SK-N-SH treated with all-trans-retinoic acid at 6 μM for 48 hours (cell line): ENCODE data around the gene AQP10.

Experiments used
- ATAC-seq: fragments of 200-7000 bp; cut with Tn5 transposase; 3 replicates; pipeline ENCODE4 v1.9.1; 2020; ENCODE audit warnings: mild to moderate bottlenecking, moderate library complexity
- ARNTL ChIP-seq: fragments of 450-650 bp; formaldehyde crosslinking; IDR thresholded peaks from 2 replicates; pipeline ENCODE4 v1.5.0; 2020; ENCODE audit warnings: low read depth, mild to moderate bottlenecking, moderate library complexity, borderline replicate concordance
- CREB5 ChIP-seq: fragments of 250-450 bp; sonication (Bioruptor Pico); IDR thresholded peaks from 2 replicates; pipeline ENCODE4 v1.5.1; 2020; ENCODE audit warnings: low read depth, mild to moderate bottlenecking, moderate library complexity
- CSRNP3 ChIP-seq: fragments of 250-450 bp; sonication (Bioruptor Pico); IDR thresholded peaks from 2 replicates; pipeline ENCODE4 v1.5.1; 2021; ENCODE audit warnings: mild to moderate bottlenecking, moderate library complexity
- ESRRG ChIP-seq: fragments of 250-450 bp; sonication (Bioruptor Pico); IDR thresholded peaks from 2 replicates; pipeline ENCODE4 v1.6.1; 2021; ENCODE audit warnings: mild to moderate bottlenecking
- GLIS3 ChIP-seq: fragments of 250-450 bp; sonication (Bioruptor Pico); IDR thresholded peaks from 2 replicates; pipeline ENCODE4 v1.5.0; 2020; ENCODE audit warnings: mild to moderate bottlenecking, moderate library complexity
- ISL1 ChIP-seq: fragments of 250-450 bp; sonication (Bioruptor Pico); IDR thresholded peaks from 2 replicates; pipeline ENCODE4 v2.1.2; 2022; ENCODE audit warnings: mild to moderate bottlenecking, moderate library complexity
- OSR1 ChIP-seq: fragments of 250-450 bp; sonication (Bioruptor Pico); IDR thresholded peaks from 2 replicates; pipeline ENCODE4 v1.8.0; 2022; ENCODE audit warnings: moderate library complexity, mild to moderate bottlenecking, inconsistent platforms
- PATZ1 ChIP-seq: fragments of 250-450 bp; sonication (Bioruptor Pico); IDR thresholded peaks from 2 replicates; pipeline ENCODE4 v1.8.0; 2020; ENCODE audit warnings: mild to moderate bottlenecking, moderate library complexity, borderline replicate concordance
- POU6F1 ChIP-seq: fragments of 250-450 bp; sonication (Bioruptor Pico); IDR thresholded peaks from 2 replicates; pipeline ENCODE4 v1.8.0; 2021; ENCODE audit warnings: low read depth, mild to moderate bottlenecking, moderate library complexity, borderline replicate concordance
- PPARA ChIP-seq: fragments of 250-450 bp; sonication (Bioruptor Pico); IDR thresholded peaks from 2 replicates; pipeline ENCODE4 v1.5.0; 2020; ENCODE audit warnings: mild to moderate bottlenecking, borderline replicate concordance
- SNAI2 ChIP-seq: fragments of 250-450 bp; sonication (Bioruptor Pico); IDR thresholded peaks from 2 replicates; pipeline ENCODE4 v1.5.0; 2020; ENCODE audit warnings: mild to moderate bottlenecking, moderate library complexity
- TCF4 ChIP-seq: fragments of 250-450 bp; sonication (Bioruptor Pico); IDR thresholded peaks from 2 replicates; pipeline ENCODE4 v1.8.0; 2021; ENCODE audit warnings: mild to moderate bottlenecking, moderate library complexity, borderline replicate concordance
- TOX ChIP-seq: fragments of 250-450 bp; sonication (Bioruptor Pico); IDR thresholded peaks from 2 replicates; pipeline ENCODE4 v1.8.0; 2021; ENCODE audit warnings: mild to moderate bottlenecking, moderate library complexity, borderline replicate concordance
- TSHZ2 ChIP-seq: fragments of 250-450 bp; sonication (Bioruptor Pico); IDR thresholded peaks from 2 replicates; pipeline ENCODE4 v1.5.0; 2020; ENCODE audit warnings: mild to moderate bottlenecking, moderate library complexity
- ZFP3 ChIP-seq: fragments of 250-450 bp; sonication (Bioruptor Pico); IDR thresholded peaks from 2 replicates; pipeline ENCODE4 v1.5.0; 2020; ENCODE audit warnings: mild to moderate bottlenecking, moderate library complexity
- ZNF565 ChIP-seq: fragments of 450-650 bp; formaldehyde crosslinking; conservative IDR thresholded peaks from 2 replicates; pipeline ENCODE4 v1.5.0; 2020; ENCODE audit warnings: low read depth, mild to moderate bottlenecking, moderate library complexity
- ZNF70 ChIP-seq: fragments of 450-650 bp; formaldehyde crosslinking; IDR thresholded peaks from 2 replicates; pipeline ENCODE4 v1.5.0; 2020; ENCODE audit warnings: mild to moderate bottlenecking, moderate library complexity
- ZNF8 ChIP-seq: fragments of 450-650 bp; formaldehyde crosslinking; IDR thresholded peaks from 2 replicates; pipeline ENCODE4 v1.5.0; 2020; ENCODE audit warnings: mild to moderate bottlenecking, moderate library complexity

Gene AQP10

GRCh38 chr1:154347961-154348360 is 27.1 kb downstream of the AQP10 start:
- ATAC-seq, result no peak
- no peak for TF ChIP-seq CSRNP3 (CRISPR knock-in tag)
- TF ChIP-seq TOX, result no peak
- TF ChIP-seq PPARA (CRISPR knock-in tag), result no peak
- TF ChIP-seq ZNF8, result no peak
- no peak for TF ChIP-seq ARNTL (CRISPR knock-in tag)
- no peak for TF ChIP-seq CREB5 (CRISPR knock-in tag)
- TF ChIP-seq ZNF70 (CRISPR knock-in tag), result no peak
- TF ChIP-seq ISL1, result no peak
- TF ChIP-seq TSHZ2 (CRISPR knock-in tag), result no peak
- no peak for TF ChIP-seq ZNF565 (CRISPR knock-in tag)
- no peak for TF ChIP-seq PATZ1 (CRISPR knock-in tag)

- TF ChIP-seq ZNF565 (CRISPR knock-in tag) (no peak), CSRNP3 (CRISPR knock-in tag) (no peak), ARNTL (CRISPR knock-in tag) (no peak), TCF4 (no peak), TOX (no peak), ESRRG (CRISPR knock-in tag) (no peak), GLIS3 (CRISPR knock-in tag) (no peak), ZFP3 (CRISPR knock-in tag) (no peak), ZNF70 (CRISPR knock-in tag) (no peak), TSHZ2 (CRISPR knock-in tag) (no peak), OSR1 (no peak), ZNF8 (no peak), ISL1 (no peak), POU6F1 (no peak), SNAI2 (no peak), PATZ1 (CRISPR knock-in tag) (no peak), CREB5 (CRISPR knock-in tag) (no peak), PPARA (CRISPR knock-in tag) (no peak)
- no peak for ATAC-seq
These were observed 27.7 kb downstream of the AQP10 start for GRCh38 chr1:154348429-154349076.
